GM19351 (cell line): ENCODE measurements around the gene CELSR1.
"Not testable (repeated sequence)": the region's sequence is repeated elsewhere in the genome, so short reads cannot be mapped to it uniquely, and the experiment has no call there.

Experiments
- ATAC-seq: cut with Tn5 transposase; IDR thresholded peaks from one replicate; pipeline ENCODE4 v1.9.1; 2021; ENCODE audit warnings: mild to moderate bottlenecking, moderate library complexity; ENCODE audit not compliant: unreplicated experiment

Gene CELSR1

DNA sequence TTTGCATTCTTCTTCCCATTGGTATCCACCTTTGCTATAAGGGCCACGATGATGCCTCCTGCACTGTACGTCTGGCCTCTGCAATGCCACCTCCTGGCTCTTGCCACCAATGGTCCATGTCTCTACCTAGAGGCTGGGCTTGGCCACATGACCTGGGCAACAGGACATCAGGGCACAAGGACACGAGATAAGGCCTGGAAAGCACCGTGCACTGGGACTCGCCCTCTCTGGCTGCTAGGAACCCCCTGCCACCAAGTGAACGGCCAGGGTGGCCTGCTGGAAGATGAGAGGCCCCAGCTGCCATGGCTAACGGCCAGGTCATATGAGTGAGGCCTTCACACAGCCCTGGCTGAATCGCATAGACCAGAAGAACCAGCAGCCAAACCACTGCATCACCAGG lies 114.5 kb downstream of the CELSR1 start:
- ATAC-seq: no peak

DNA sequence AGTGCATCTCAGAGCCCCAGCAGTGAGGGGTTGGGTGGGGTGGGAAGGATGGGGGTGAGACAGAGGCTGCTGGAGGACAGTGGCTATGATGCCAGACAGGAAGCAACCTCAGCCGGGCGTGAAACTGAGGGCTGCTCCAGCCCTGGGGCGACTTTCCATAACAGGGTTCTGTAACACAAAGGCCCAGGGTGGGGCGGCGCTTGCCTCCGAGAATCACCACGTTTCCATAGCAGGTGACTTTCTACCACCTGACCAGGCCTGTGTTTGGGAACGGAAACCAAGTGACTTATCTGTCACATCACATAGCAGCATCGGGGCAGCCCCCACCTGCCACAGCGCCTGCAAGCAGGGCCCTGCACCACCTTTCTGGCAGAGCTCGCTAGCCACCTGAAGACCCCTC lies 116.2 kb downstream of the CELSR1 start:
- no peak for ATAC-seq

DNA sequence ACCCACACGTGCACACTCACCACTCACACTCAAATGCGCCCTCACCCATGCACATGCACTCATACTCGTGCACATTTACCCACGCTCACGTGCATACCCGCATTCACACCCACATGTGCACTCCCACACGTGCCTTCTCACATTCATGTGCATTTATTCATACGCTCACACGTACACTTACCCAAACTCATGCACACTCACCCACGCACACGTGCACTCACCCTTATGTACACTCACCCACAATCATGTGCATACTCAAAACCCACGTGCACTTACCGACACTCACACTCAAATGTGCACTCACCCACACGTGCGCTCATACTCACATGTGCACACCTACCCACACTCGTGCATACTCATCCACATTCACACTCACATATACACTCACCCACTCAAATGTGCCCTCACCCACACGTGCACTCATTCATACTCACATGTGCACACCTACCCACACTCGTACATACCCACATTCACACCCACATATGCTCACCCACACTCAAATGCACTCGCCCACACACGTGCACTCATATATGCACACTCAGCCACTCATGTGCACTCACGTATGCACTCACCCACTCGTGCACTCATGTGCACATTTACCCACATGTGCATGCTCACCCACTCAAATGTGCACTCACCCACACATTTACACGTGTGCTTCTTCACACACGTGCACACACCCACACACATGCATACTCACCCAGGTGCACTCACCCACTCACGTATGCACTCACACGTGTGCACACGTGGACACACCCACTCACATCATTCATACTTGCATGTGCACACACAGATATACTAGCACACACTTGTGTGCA lies 117.5 kb downstream of the CELSR1 start:
- no peak for ATAC-seq

DNA sequence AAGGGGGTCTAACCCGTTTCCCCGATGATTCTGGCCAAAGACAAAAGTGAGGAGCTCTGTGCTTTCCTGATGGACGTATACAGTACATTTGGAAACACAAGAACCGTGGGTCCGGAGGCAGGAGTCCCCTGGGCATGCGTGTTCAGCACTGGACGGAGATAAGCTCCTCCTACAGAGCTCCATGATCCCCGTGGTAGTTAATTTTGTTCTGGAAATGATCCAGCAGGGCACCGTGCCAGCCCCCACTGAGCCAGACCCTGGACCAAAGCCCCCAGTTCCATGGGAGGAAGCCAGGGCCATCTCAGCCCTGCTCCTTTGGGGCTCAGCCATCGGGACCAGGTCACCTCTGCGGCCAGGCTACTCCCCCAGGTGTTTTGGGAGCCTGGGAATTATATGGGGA lies 118.6 kb downstream of the CELSR1 start:
- no peak for ATAC-seq

DNA sequence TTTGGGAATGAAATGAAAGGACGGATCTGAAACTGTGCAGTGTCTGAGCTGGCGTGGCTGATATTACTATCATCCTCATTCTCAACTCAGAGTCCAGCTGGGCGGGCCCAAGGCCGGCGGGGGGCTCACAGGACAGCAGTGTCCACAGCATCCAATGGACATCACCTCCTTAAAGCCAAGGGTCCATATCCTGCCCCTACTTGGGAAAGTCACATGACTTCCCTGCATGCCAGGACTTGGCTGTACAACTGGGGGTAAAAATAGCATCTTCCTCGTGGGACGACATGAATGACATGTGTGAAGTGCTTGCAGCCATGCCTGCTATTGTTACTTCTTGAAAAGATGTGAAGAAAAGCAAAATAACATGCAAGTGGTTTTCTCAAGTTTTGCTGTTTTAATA lies 119.7 kb downstream of the CELSR1 start:
- no peak for ATAC-seq

DNA sequence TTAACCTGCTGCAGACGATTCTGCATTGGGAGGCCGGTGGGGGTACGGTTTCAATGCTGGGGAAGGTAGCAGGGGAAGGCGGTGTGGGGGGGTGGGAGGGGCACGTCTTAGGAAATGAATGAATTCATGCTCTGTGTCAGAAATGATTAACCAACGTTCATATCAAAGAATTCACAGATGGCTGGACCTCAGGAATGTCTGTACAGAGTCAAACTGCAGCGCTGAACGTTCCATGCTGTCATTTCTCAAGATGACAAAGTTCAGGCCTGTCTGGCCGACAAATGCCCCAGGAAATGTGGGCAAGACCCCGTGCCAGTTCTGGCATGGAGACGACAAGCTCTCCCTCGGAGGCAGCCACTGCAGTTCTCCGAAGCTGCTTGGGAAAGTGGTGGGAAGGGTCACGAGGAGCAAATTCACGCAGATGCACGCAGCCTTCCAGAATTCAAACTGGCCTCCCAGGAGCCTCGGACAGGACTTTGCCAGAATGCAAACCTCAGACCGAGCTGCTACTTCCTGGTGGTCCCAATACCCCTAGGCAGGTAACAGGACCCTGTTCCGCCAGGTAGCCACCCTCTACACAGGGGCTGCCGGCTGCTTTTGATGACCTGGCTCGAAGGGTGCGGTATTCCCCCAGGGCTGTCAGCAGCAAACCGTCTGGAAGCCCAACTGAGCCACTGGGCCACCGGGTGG lies 120.4 kb downstream of the CELSR1 start:
- no peak for ATAC-seq

DNA sequence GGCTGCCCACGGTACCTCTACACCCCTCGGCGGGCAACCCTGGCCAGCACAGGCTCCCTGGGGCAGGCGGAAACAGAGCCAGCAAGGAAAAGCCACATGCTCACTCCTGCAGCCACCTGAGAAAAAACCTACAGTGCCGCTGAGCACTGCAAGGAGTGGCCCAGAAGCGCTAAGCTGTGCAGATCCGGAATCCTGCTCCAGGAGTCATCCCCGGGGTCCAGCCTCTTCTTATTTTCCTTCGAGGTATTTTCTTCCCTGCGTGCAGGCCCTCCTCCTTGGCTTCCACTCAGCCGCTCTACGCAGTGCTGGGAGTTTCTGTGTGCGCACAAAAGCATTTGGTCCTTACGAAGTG lies 120.9 kb downstream of the CELSR1 start:
- ATAC-seq: no peak

DNA sequence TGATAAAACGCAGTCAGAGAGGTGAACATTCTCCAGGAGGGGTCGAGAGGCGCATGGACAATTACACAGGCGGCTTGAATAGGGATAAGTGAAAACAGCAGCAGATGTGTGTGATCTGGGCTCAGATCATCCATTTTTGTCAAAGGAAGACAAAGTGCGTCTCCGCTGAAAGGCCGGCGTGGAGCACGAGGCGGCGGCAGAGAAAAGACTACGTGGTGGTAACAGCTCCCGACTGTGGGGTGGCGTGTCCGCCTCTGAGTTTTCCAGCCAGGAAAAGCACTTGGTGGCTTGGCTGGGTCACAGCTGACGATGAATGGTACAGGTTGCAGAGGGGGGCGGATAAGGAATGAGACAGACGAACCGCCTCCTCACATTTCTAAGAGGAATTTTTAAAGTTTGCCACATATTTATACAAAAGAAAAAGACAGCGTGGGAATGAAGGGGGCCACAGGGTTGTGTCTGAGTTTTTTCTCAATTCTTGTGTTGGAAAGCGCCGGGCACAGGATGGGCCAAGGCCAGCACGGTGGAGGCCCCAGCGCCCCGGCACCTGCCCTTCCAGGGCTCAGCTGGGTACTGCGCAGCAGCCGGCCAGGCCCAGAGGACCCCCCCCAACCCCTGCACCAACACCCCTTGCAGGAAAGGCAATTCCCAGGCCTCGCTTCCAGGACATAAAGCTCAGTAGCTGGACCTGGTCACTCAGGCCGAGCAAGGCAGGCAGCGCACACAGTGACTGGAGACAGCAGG lies 121.5 kb downstream of the CELSR1 start:
- ATAC-seq: no peak

DNA sequence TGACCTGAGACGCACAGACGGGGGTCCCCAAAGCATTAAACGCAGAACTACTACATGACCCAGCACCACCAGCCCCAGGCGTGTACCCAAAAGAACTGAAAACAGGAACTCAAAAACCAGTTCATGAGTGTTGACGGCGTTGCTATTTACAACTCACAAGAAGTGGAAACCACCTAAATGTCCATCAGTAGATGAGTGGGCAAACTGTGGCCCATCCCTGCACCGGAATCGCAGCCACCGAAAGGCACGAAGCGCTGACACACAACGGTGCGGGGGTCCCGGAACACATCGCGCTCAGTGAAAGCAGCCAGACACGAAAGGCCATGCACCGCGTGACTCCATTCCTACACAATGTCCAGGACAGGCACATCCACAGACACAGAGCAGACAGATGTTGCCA lies 122.7 kb downstream of the CELSR1 start:
- no peak for ATAC-seq

DNA sequence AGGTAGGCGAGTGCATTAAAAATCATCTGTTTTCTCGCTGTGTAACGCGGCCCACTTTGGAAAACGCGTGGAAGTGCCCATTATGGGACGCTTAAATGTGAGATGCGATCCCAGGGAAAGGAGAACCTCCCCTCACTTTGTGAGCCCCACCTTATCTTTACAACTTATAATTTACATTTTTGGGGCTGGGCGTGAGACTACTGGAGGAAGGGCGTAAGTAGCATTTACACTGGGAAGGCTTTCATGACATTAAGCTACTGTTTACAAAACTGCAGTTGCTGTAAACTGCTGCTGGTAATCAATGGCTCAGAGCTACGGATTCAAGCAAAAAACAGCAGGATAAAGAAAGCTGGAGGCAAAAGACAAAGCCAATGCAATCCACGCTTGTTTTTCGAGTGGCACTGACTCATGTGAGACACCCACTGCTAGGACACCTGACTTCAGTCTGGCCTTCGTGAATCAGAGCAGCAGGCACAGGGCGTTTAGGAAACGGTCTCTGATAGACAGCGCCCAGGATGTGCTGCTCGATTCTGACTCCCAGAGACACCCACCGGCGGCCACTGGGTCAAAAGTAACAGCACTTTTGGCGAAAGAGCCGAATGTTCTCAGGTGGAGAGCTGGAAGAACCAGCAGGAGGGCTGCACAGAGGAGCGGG lies 123.6 kb downstream of the CELSR1 start:
- ATAC-seq: no peak

DNA sequence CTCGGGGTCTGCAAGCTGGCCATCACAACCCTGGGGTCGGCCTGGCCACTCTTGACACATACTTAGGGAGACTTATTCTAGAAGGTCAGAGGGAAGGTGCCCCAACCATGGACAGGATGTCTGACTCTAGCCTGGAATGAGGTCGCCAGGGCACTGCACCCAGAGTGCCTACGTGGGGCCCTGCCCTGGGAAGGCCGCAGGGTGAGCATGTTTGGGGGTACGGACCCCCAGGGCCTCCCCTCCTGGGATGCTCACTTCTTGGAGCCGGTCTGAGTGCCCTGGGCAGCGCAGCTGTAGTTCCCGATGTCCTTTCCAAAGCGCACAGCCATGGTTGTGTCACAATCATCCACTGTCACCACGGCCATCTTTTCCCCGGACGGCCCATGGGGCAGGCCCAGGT lies 126.1 kb downstream of the CELSR1 start:
- ATAC-seq: no peak

DNA sequence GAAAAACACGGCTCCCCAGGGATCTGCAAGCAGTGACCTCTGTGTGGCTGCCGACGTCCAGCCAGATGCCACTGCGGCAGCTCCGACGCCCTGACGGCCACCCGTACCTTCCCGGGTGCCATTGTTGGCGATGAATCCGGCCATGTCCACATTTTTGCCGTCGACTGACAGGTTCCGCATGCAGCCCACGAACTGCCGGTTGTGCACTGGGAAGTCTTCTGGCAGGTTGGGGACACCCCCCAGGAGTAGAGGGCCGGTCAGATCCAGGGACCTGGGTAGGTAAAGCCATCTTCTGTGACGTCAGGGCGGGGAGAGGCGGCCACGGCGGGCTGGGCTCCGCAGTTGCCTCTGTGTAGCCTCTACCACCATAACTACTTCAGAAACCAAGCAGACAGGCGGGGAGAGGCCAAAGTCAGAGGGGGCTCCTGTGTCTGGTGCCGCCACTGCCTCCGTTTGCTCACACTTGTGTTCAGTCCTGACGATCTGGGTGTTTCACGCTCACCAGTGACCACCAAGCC lies 127.1 kb downstream of the CELSR1 start:
- no peak for ATAC-seq

DNA sequence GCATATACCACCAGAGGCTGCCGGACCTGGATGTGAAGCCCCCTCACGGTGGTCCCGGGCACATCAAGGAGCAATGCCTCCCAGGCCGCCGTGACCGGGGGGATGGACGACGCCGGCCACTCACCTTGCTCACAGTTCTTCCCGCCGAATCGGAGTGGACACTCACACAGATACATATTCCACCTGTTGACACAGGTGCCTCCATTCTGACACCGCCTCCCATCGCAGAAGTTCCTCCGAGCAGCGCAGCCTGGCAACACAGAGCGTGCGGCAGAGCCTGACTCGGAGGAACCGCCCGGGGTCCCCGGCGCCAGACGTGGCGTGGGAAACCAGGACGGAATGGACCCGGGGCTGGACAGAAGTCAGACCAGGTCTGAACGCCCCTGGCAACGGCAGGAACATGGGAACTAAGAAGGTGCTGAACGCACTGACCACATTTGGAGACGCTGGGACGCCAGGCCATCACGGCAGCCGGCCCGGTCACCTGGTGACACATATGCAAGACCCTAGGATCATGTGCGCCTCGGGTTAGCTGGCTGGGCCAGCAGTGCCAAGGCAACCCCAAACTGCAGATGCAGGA lies 127.7 kb downstream of the CELSR1 start:
- ATAC-seq: no peak

DNA sequence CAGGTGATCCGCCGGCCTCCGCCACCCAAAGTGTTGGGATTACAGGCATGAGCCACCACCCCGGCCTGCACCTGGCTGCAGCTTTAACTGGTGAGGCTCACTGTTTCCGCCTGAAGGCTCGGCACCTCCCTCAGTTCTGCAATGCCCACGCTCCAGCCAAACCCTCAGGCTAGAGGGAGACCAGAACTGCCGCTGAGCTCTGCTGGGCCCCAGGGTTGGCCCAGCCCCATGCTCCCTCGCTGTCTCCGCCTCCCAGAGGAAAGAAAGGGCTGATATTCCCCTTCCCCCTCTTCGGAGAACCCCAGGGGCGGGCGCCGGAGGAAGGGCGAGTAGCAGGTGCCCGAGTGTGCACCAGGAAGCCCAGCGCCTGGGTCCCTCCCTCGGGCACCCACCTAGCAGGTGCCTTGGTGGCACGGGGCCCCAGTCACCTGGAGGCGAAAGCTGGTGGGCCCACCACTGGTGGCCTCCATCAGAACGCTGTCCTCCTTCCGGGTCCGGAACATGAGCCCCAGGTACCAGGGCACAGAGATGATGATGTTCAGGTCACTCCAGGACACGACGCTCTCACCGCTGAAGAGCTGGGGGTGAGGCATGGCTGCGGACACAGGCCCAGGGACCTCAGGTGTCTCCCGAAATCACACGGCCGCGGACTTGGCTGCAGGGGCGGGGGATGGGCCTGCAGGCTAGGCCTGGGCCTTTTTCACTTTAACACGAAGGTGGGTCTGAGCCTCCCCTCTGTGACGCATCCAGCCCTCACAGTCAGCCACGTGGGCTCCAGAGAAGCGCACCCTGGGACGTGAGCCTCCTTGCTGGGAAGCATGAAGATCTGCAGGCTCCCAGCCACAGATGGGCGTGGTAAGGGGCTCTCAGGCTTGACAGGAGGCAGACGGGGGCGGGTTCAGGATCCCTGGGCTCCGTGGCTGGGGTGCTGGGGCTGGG lies 128.6 kb downstream of the CELSR1 start:
- ATAC-seq: no peak

DNA sequence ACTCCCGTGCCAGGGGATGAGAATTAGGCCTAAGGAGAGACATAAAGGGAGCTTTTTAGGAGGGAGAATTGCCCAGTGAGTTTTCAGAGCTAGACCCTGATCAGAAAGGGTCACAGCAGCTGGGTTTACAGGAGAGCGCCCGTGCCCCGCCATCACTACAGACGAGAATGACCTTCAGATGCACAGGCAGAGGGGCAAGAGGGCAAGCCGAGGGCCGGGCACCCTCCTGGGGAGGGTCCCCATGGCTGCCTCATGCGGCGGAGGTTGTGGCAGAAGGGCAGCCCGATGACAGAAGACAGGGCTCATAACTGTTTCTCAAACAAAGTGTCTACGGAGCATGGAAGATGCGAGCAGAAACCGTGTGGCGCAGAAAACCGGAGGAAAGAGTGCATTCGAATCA lies 129.7 kb downstream of the CELSR1 start:
- no peak for ATAC-seq

DNA sequence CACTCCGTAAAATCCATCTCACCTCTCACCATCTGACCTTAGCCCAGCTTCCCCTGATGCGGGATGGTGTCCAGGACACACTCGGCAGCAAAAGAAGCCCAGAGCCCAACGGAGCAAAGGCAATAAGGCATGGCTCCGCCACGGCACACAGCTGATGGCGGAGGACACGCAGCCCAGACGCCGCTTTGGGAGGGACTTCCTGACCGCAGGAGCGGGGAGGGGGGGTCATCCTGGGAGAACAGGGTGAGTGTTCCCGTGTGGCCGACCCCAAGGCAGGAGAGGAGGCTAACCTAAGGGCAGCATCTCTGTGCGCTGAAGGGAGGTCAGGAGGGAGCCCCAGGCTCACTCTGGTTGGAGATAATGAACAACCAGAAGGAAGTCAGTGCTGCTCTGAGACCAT lies 130.6 kb downstream of the CELSR1 start:
- no peak for ATAC-seq

DNA sequence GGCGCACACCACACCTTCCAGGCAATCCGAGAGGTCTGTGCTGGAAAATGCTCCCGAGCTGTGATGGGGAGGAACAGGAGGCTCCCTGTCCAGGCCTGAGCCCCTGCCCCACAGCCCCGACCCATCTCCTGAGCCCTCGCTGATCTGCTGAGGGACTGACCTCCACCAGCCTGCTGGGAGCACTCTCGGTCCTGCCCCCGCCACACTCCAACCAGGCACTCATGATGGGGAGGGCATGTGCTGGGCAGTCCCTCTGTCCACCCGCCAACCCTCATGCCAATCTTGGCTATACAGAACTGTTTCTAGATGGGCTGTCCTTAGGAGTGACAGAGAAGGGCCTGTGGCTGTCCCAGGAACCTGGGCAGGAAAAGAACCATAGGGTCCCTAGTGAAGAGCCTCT lies 131.1 kb downstream of the CELSR1 start:
- ATAC-seq: no peak

DNA sequence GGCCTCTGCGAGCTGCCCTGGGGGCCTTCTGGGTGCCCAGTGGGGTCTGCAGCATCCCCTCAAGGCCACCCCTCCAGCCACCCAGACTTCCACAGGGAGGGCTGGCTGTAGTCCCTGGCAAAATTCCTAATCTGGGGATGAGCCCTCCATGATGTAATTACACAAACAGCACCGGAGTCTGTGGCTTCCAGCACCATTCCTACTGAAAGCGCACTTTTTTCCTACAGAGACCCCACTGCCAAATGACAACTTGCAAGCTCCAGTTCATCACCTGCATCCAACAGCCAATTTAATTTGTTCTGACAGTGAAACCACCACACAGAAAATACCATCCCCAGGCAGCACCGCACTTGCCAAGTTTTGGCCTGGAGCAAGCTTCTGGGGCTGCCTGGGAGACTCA lies 131.5 kb downstream of the CELSR1 start:
- ATAC-seq: no peak

DNA sequence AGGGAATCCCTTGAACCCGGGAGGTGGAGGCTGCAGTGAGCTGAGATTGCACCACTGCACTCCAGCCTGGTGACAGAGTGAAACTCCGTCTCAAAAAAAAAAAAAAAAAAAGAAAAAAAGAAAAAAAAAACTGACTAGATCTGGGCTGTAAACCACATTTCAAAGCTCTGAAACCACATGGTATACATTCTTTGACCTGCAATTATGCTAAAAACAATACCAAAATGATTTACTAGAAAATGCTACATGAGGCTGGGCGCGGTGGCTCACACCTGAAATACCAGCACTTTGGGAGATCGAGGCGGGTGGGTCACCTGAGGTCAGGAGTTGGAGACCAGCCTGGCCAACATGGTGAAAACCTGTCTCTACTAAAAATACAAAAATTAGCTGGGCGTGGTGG lies 133.5 kb downstream of the CELSR1 start:
- not testable (repeated sequence) for ATAC-seq

DNA sequence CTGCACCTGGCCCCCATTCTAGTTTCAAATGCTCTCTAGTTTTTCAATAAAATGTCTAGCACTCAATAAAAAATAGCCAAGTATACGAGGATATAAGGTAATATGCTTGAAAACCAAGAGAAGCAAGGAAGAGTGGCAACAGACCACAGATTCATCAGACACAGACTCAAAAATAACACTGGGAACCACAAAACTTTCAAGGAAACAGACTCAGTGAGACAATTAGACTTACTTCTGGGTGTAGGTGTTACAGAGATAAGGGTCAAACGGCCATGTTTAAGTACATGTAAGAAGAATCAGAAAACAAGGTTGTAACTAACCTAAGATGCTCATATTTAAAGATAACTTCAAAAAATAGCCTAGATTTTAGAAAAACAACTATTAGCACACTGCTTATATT lies 134.9 kb downstream of the CELSR1 start:
- no peak for ATAC-seq
